HG03097 (cell line): ENCODE measurements around the gene PCDHGB7.
"Not testable (repeated sequence)": the region's sequence is repeated elsewhere in the genome, so short reads cannot be mapped to it uniquely, and the experiment has no call there.

Experiments
- ATAC-seq: cut with Tn5 transposase; IDR thresholded peaks from one replicate; pipeline ENCODE4 v1.9.1; 2021; ENCODE audit not compliant: unreplicated experiment, low FRiP score

PCDHGB7 gene

GRCh38 chr5:141422742-141423291, 5.3 kb downstream of the PCDHGB7 start:
- no peak for ATAC-seq

GRCh38 chr5:141427783-141428426, 10.4 kb downstream of the PCDHGB7 start:
- ATAC-seq: no peak

GRCh38 chr5:141430332-141431113, 13.0 kb downstream of the PCDHGB7 start, which contains the start of gene PCDHGA12:
TSS of gene PCDHGA12 (plus strand) at chr5:141430507. CDS start at chr5:141430760, 253 bp downstream.
- no peak for ATAC-seq

GRCh38 chr5:141431286-141431685, 13.8 kb downstream of the PCDHGB7 start:
- ATAC-seq: no peak

- not testable (repeated sequence) for ATAC-seq
Observed at GRCh38 chr5:141432308-141432707, 14.8 kb downstream of the PCDHGB7 start.

- not testable (repeated sequence) for ATAC-seq
Observed at GRCh38 chr5:141432726-141433125, 15.2 kb downstream of the PCDHGB7 start.

GRCh38 chr5:141434006-141434405, 16.5 kb downstream of the PCDHGB7 start:
- no peak for ATAC-seq

GRCh38 chr5:141437221-141437620, 19.7 kb downstream of the PCDHGB7 start:
- ATAC-seq: no peak

- no peak for ATAC-seq
Observed at GRCh38 chr5:141439411-141440141, 22.1 kb downstream of the PCDHGB7 start.

GRCh38 chr5:141440341-141440740, 22.9 kb downstream of the PCDHGB7 start:
- ATAC-seq: no peak

GRCh38 chr5:141441571-141442170, 24.2 kb downstream of the PCDHGB7 start:
- no peak for ATAC-seq

GRCh38 chr5:141465351-141465750, 47.9 kb downstream of the PCDHGB7 start:
- ATAC-seq: no peak
